K562 (cell line): ENCODE measurements around the gene CGB3. TPM values are rescaled to one million over a fixed set of nuclear protein-coding genes. Genes with fewer than 3 reads are reported as not detected.

Experiments
- ARID2 ChIP-seq: fragments of 450-650 bp; IDR thresholded peaks from 2 replicates; pipeline ENCODE4 v1.6.1; 2017; ENCODE audit warnings: antibody characterized with exemption, mild to moderate bottlenecking
- FOXM1 ChIP-seq, 2 experiments: fragments of 450-650 bp in 1 of 2; sonication (generic) in 1 of 2; formaldehyde crosslinking in 1 of 2; IDR thresholded peaks; 2 replicates each; pipeline versions ENCODE4 v1.6.1 to v1.9.0; 2017 to 2022; ENCODE audit warnings: low read depth in 2 of 2, mild to moderate bottlenecking in 2 of 2, missing genetic modification reagents in 1 of 2, moderate library complexity in 1 of 2
- KDM4B ChIP-seq, 2 experiments: fragments of 450-650 bp in 1 of 2; sonication (generic) in 1 of 2; IDR thresholded peaks; 2 replicates each; pipeline ENCODE4 v1.6.1; 2016 to 2017; ENCODE audit warnings: borderline replicate concordance in 2 of 2, antibody characterized with exemption in 1 of 2, low read depth in 1 of 2, mild to moderate bottlenecking in 1 of 2
- MBD2 ChIP-seq: sonication (generic); IDR thresholded peaks from 2 replicates; pipeline ENCODE4 v1.6.1; 2016; ENCODE audit warnings: low read depth, borderline replicate concordance
- NKRF ChIP-seq: fragments of 450-650 bp; IDR thresholded peaks from 2 replicates; pipeline ENCODE4 v1.6.1; 2016; ENCODE audit warnings: borderline replicate concordance
- RAD51 ChIP-seq: fragments of 450-650 bp; IDR thresholded peaks from 2 replicates; pipeline ENCODE4 v1.7.1; 2016; ENCODE audit warnings: low read depth, mild to moderate bottlenecking, borderline replicate concordance
- RBM25 ChIP-seq: fragments of 200-400 bp; formaldehyde crosslinking; IDR thresholded peaks from 2 replicates; pipeline ENCODE4 v1.6.1; 2018; ENCODE audit warnings: low read length, low read depth, moderate library complexity; ENCODE audit not compliant: severe bottlenecking
- U2AF1 ChIP-seq: fragments of 200-400 bp; formaldehyde crosslinking; optimal IDR thresholded peaks from 2 replicates; pipeline ENCODE3; 2017; ENCODE audit warnings: mild to moderate bottlenecking, low read depth, low read length, moderate library complexity
- microRNA-seq: library from miRNA; unstranded; fragments of <30 nt; microRNA quantifications from one replicate; pipeline ENCODE4, GENCODE V29; 2018; ENCODE audit warnings: borderline microRNAs expressed
- polyA plus RNA-seq, 8 experiments: library from polyadenylated mRNA; depleted of rRNA in 4 of 8; stranded (reverse) in 5 of 8; unstranded in 3 of 8; fragments of >200 nt; fragmentation: Nextera tagmentation in 2 of 8; fragmentation: Illumina TruSeq in 1 of 8; extraction: Ambion mirVana in 2 of 8; extraction: Trizol in 1 of 8; gene quantifications; 2 replicates each; pipeline versions ENCODE4 v1.2.1 to v1.2.3, GENCODE V29; 2011 to 2014; ENCODE audit warnings: inconsistent platforms in 1 of 8, missing spikeins in 1 of 8
- small RNA-seq: library from RNA; depleted of rRNA; stranded (forward); fragments of <200 nt; gene quantifications from one replicate; pipeline ENCODE3, GENCODE V24; 2014
- total RNA-seq, 7 experiments: library from RNA; depleted of rRNA in 6 of 7; stranded (reverse); fragments of >200 nt in 6 of 7; fragmentation: Illumina TruSeq in 2 of 7; extraction: Trizol in 2 of 7; gene quantifications; 2 replicates each; pipeline versions ENCODE4 v1.2.1 to v1.2.3, GENCODE V29; 2011 to 2021; ENCODE audit warnings: low replicate concordance in 1 of 7

Gene CGB3
- total and polyA plus RNA-seq, 9 of the 15 experiments (the other 6 are each of a cell fraction or from before 2014, with no cell fraction given): not detected

- TF ChIP-seq NKRF: no peak
- no peak for TF ChIP-seq FOXM1 (IDR thresholded peaks at IDR 0.05; ENCODE audit: low read depth)
- TF ChIP-seq FOXM1 (CRISPR knock-in tag; IDR thresholded peaks at IDR 0.05; ENCODE audit: low read depth): no peak
- TF ChIP-seq RBM25: no peak
- no peak for TF ChIP-seq RAD51
- TF ChIP-seq KDM4B (IDR thresholded peaks at IDR 0.05; ENCODE audit: borderline replicate concordance in 2 of 2, low read depth in 1 of 2): no peak
- no peak for TF ChIP-seq ARID2
- TF ChIP-seq MBD2: peak; percentile 95
- TF ChIP-seq U2AF1: no peak
Observed at GRCh38 chr19:48975947-48976847, 47.9 kb downstream of the CGB3 start (continued).

Small RNA genes lying within 50 kb of the gene (microRNA-seq; reads per million reads assigned to microRNA genes)
- gene MIR6798: not detected

Small RNA genes lying within 50 kb of the gene (small RNA-seq; reads per million reads assigned to genes)
- 0.15 reads per million for gene MIR6798

Other genes with a start within 250 kb of the CGB3 start
Only the 7 nearest of the 25 such genes appear.
- 12.9 and 20.5 TPM in 2 replicates for gene GYS1, start 31.0 kb downstream of the CGB3 start, total RNA-seq (2014; rRNA removed)
- 8.8 and 11.3 TPM in 2 replicates for gene GYS1, start 31.0 kb downstream of the CGB3 start, total RNA-seq (2014; rRNA removed; fragmentation: Illumina TruSeq; extraction: Trizol)
- 15.2 and 18.4 TPM in 2 replicates for gene GYS1, start 31.0 kb downstream of the CGB3 start, total RNA-seq (2015; rRNA removed; fragmentation: Illumina TruSeq; extraction: Trizol)
- 26.1 and 28.1 TPM in 2 replicates for gene GYS1, start 31.0 kb downstream of the CGB3 start, total RNA-seq (2021)
- gene GYS1, start 31.0 kb downstream of the CGB3 start, polyA plus RNA-seq (2011; rRNA removed): 26.0 and 26.7 TPM in 2 replicates
- 31.1 and 32.2 TPM in 2 replicates for gene GYS1, start 31.0 kb downstream of the CGB3 start, polyA plus RNA-seq (2014; fragmentation: Illumina TruSeq; extraction: Trizol)
- 1 to 10 TPM; 1.9 to 2.2 TPM for gene GYS1, start 31.0 kb downstream of the CGB3 start, polyA plus RNA-seq (2014; fragmentation: Nextera tagmentation; extraction: Ambion mirVana)
- gene GYS1, start 31.0 kb downstream of the CGB3 start, polyA plus RNA-seq (2014; rRNA removed): 18.0 and 24.3 TPM in 2 replicates
- 453 and 558 TPM in 2 replicates for gene RUVBL2, start 30.4 kb downstream of the CGB3 start, total RNA-seq (2014; rRNA removed)
- 56.6 and 95.4 TPM in 2 replicates for gene RUVBL2, start 30.4 kb downstream of the CGB3 start, total RNA-seq (2014; rRNA removed; fragmentation: Illumina TruSeq; extraction: Trizol)
- gene RUVBL2, start 30.4 kb downstream of the CGB3 start, total RNA-seq (2015; rRNA removed; fragmentation: Illumina TruSeq; extraction: Trizol): 282 and 294 TPM in 2 replicates
- gene RUVBL2, start 30.4 kb downstream of the CGB3 start, total RNA-seq (2021): 335 and 343 TPM in 2 replicates
- 237 and 273 TPM in 2 replicates for gene RUVBL2, start 30.4 kb downstream of the CGB3 start, polyA plus RNA-seq (2011; rRNA removed)
- gene RUVBL2, start 30.4 kb downstream of the CGB3 start, polyA plus RNA-seq (2014; fragmentation: Illumina TruSeq; extraction: Trizol): 165 and 339 TPM in 2 replicates
- gene RUVBL2, start 30.4 kb downstream of the CGB3 start, polyA plus RNA-seq (2014; fragmentation: Nextera tagmentation; extraction: Ambion mirVana): 10 to 100 TPM; 71.4 to 95.3 TPM
- 310 and 330 TPM in 2 replicates for gene RUVBL2, start 30.4 kb downstream of the CGB3 start, polyA plus RNA-seq (2014; rRNA removed)
- 0.54 TPM in 1 of 2 replicates, not detected in the other for gene LHB, start 7.2 kb downstream of the CGB3 start, total RNA-seq (2014; rRNA removed)
- not detected in 2 replicates for gene LHB, start 7.2 kb downstream of the CGB3 start, total RNA-seq (2014; rRNA removed; fragmentation: Illumina TruSeq; extraction: Trizol)
- not detected in 2 replicates for gene LHB, start 7.2 kb downstream of the CGB3 start, total RNA-seq (2015; rRNA removed; fragmentation: Illumina TruSeq; extraction: Trizol)
- gene LHB, start 7.2 kb downstream of the CGB3 start, total RNA-seq (2021): not detected in 2 replicates
- gene LHB, start 7.2 kb downstream of the CGB3 start, polyA plus RNA-seq (2011; rRNA removed): not detected in 2 replicates
- not detected in 2 replicates for gene LHB, start 7.2 kb downstream of the CGB3 start, polyA plus RNA-seq (2014; fragmentation: Illumina TruSeq; extraction: Trizol)
- gene LHB, start 7.2 kb downstream of the CGB3 start, polyA plus RNA-seq (2014; fragmentation: Nextera tagmentation; extraction: Ambion mirVana): not detected
- not detected in 2 replicates for gene LHB, start 7.2 kb downstream of the CGB3 start, polyA plus RNA-seq (2014; rRNA removed)
- 0.65 TPM in 1 of 2 replicates, not detected in the other for gene CGB2, start 7.6 kb upstream of the CGB3 start, total RNA-seq (2014; rRNA removed)
- not detected in 2 replicates for gene CGB2, start 7.6 kb upstream of the CGB3 start, total RNA-seq (2014; rRNA removed; fragmentation: Illumina TruSeq; extraction: Trizol)
- not detected in 2 replicates for gene CGB2, start 7.6 kb upstream of the CGB3 start, total RNA-seq (2015; rRNA removed; fragmentation: Illumina TruSeq; extraction: Trizol)
- gene CGB2, start 7.6 kb upstream of the CGB3 start, total RNA-seq (2021): not detected in 2 replicates
- 0.20 TPM in 1 of 2 replicates, not detected in the other for gene CGB2, start 7.6 kb upstream of the CGB3 start, polyA plus RNA-seq (2011; rRNA removed)
- gene CGB2, start 7.6 kb upstream of the CGB3 start, polyA plus RNA-seq (2014; fragmentation: Illumina TruSeq; extraction: Trizol): 0.22 and 0.33 TPM in 2 replicates
- not detected for gene CGB2, start 7.6 kb upstream of the CGB3 start, polyA plus RNA-seq (2014; fragmentation: Nextera tagmentation; extraction: Ambion mirVana)
- gene CGB2, start 7.6 kb upstream of the CGB3 start, polyA plus RNA-seq (2014; rRNA removed): not detected in 2 replicates
- gene CGB1, start 12.6 kb upstream of the CGB3 start, total RNA-seq (2014; rRNA removed): not detected in 2 replicates
- gene CGB1, start 12.6 kb upstream of the CGB3 start, total RNA-seq (2014; rRNA removed; fragmentation: Illumina TruSeq; extraction: Trizol): not detected in 2 replicates
- not detected in 2 replicates for gene CGB1, start 12.6 kb upstream of the CGB3 start, total RNA-seq (2015; rRNA removed; fragmentation: Illumina TruSeq; extraction: Trizol)
- not detected in 2 replicates for gene CGB1, start 12.6 kb upstream of the CGB3 start, total RNA-seq (2021)
- not detected in 2 replicates for gene CGB1, start 12.6 kb upstream of the CGB3 start, polyA plus RNA-seq (2011; rRNA removed)
- gene CGB1, start 12.6 kb upstream of the CGB3 start, polyA plus RNA-seq (2014; fragmentation: Illumina TruSeq; extraction: Trizol): not detected in 2 replicates
- gene CGB1, start 12.6 kb upstream of the CGB3 start, polyA plus RNA-seq (2014; fragmentation: Nextera tagmentation; extraction: Ambion mirVana): not detected
- not detected in 2 replicates for gene CGB1, start 12.6 kb upstream of the CGB3 start, polyA plus RNA-seq (2014; rRNA removed)
- not detected in 2 replicates for gene CGB5, start 19.5 kb upstream of the CGB3 start, total RNA-seq (2014; rRNA removed)
- not detected in 2 replicates for gene CGB5, start 19.5 kb upstream of the CGB3 start, total RNA-seq (2014; rRNA removed; fragmentation: Illumina TruSeq; extraction: Trizol)
- gene CGB5, start 19.5 kb upstream of the CGB3 start, total RNA-seq (2015; rRNA removed; fragmentation: Illumina TruSeq; extraction: Trizol): not detected in 2 replicates
- gene CGB5, start 19.5 kb upstream of the CGB3 start, total RNA-seq (2021): not detected in 2 replicates
- gene CGB5, start 19.5 kb upstream of the CGB3 start, polyA plus RNA-seq (2011; rRNA removed): not detected in 2 replicates
- gene CGB5, start 19.5 kb upstream of the CGB3 start, polyA plus RNA-seq (2014; fragmentation: Illumina TruSeq; extraction: Trizol): not detected in 2 replicates
- not detected for gene CGB5, start 19.5 kb upstream of the CGB3 start, polyA plus RNA-seq (2014; fragmentation: Nextera tagmentation; extraction: Ambion mirVana)
- gene CGB5, start 19.5 kb upstream of the CGB3 start, polyA plus RNA-seq (2014; rRNA removed): not detected in 2 replicates
- not detected in 2 replicates for gene CGB8, start 24.8 kb upstream of the CGB3 start, total RNA-seq (2014; rRNA removed)
- not detected in 2 replicates for gene CGB8, start 24.8 kb upstream of the CGB3 start, total RNA-seq (2014; rRNA removed; fragmentation: Illumina TruSeq; extraction: Trizol)
- not detected in 2 replicates for gene CGB8, start 24.8 kb upstream of the CGB3 start, total RNA-seq (2015; rRNA removed; fragmentation: Illumina TruSeq; extraction: Trizol)
- not detected in 2 replicates for gene CGB8, start 24.8 kb upstream of the CGB3 start, total RNA-seq (2021)
- gene CGB8, start 24.8 kb upstream of the CGB3 start, polyA plus RNA-seq (2011; rRNA removed): not detected in 2 replicates
- not detected in 2 replicates for gene CGB8, start 24.8 kb upstream of the CGB3 start, polyA plus RNA-seq (2014; fragmentation: Illumina TruSeq; extraction: Trizol)
- not detected for gene CGB8, start 24.8 kb upstream of the CGB3 start, polyA plus RNA-seq (2014; fragmentation: Nextera tagmentation; extraction: Ambion mirVana)
- gene CGB8, start 24.8 kb upstream of the CGB3 start, polyA plus RNA-seq (2014; rRNA removed): not detected in 2 replicates